Lower lobe of right lung (tissue), 2 donors: ENCODE results near the gene MYOF. TPM values are rescaled to one million over a fixed set of nuclear protein-coding genes. Genes with fewer than 3 reads are reported as not detected.

ENCODE experiments used
- ATAC-seq, 2 donors: fragments of 200-7000 bp; cut with Tn5 transposase; one replicate each; pipeline ENCODE4 v1.9.1; 2020 to 2022; ENCODE audit warnings: mild to moderate bottlenecking in 2 of 2, moderate library complexity in 2 of 2
- DNase-seq: peaks from one replicate; pipeline ENCODE4 v3.0.0-alpha.2; 2020
- H3K27ac ChIP-seq: fragments of 200-600 bp; one replicate; pipeline ENCODE4 v1.8.0; 2022
- H3K27me3 ChIP-seq: fragments of 200-600 bp; one replicate; pipeline ENCODE4 v1.8.0; 2022; ENCODE audit warnings: low read depth
- H3K36me3 ChIP-seq: fragments of 200-600 bp; one replicate; pipeline ENCODE4 v1.8.0; 2022; ENCODE audit warnings: mild to moderate bottlenecking
- H3K4me1 ChIP-seq: fragments of 200-600 bp; one replicate; pipeline ENCODE4 v1.8.0; 2022
- H3K4me3 ChIP-seq: fragments of 200-600 bp; one replicate; pipeline ENCODE4 v1.8.0; 2022; ENCODE audit warnings: mild to moderate bottlenecking
- H3K9me3 ChIP-seq: fragments of 200-600 bp; one replicate; pipeline ENCODE4 v1.8.0; 2022
- CTCF ChIP-seq: fragments of 200-600 bp; IDR thresholded peaks from one replicate; pipeline ENCODE4 v1.8.0; 2022; ENCODE audit warnings: antibody characterized with exemption, mild to moderate bottlenecking
- intact Hi-C: fragments of 100-400 bp; cut with DNase I; formaldehyde crosslinking; loops from one replicate; pipeline ENCODE4 v1.11.0; 2022
- total RNA-seq: library from RNA; stranded (reverse); fragmentation: NEBNext Ultra II Directional; extraction: Animal tissue kit (Norgen Biotek cat#: 25700); gene quantifications from one replicate; pipeline ENCODE4 v1.2.1, GENCODE V29; 2021
- donor health status: DM: no; HTN: yes; CAD: no; lungs with severe emphysema.

The MYOF gene
- total RNA-seq, 1 donor from 2014 or later: 127 TPM

- Histone ChIP-seq H3K36me3 (no peaks in the 10 kb centered on the region), H3K4me1 (peaks cover 96% of the 10 kb centered on the region), H3K27ac (peak overlapping the region; percentile 93), H3K4me3 (no peak overlapping the region), H3K9me3 (no peaks in the 10 kb centered on the region), H3K27me3 (no peaks in the 10 kb centered on the region)
- no peak for TF ChIP-seq CTCF
- no peak for ATAC-seq
- intact Hi-C loops: no loop called here
- no peak for DNase-seq
Measured at GRCh38 chr10:93440591-93441091, 41.5 kb downstream of the MYOF start.

DNA sequence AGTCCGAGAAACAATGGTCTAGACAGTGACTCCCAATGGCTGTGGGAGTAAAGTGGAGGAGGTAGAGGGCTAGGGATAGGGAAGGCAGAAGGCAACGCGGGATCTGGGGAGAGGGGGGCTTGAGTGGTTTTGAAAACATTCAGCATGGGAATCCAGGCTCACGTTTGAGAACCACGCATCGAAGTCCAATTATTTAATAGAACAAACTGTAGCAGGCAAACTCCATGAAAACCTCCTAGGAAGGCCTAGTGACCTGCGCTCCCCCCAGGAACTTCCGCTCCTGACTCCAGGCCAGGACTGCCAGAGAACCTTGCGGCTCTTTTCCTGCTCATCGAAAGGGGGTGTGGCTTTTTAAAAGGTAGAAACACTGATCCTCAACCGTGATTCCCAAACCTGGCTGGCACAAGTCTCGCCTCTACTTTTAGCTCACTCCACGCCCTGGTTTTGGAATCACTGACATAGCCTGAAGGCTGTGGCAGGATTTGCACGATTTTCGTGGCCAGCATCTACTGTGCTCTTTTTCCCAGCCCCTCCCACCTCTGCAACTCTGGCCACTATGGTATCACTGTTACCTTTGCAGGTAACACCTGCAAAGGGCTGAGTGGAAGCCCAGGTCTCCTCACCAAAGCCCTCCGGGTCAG, 43.4 kb downstream of the MYOF start:
- Histone ChIP-seq H3K27ac (peak overlapping the region; percentile 93), H3K9me3 (no peaks in the 10 kb centered on the region), H3K4me3 (no peak overlapping the region), H3K4me1 (peaks cover 94% of the 10 kb centered on the region), H3K36me3 (no peaks in the 10 kb centered on the region), H3K27me3 (no peaks in the 10 kb centered on the region)
- ATAC-seq (peak; percentile 42 to 53), DNase-seq (peak; percentile 66)
- no peak for TF ChIP-seq CTCF
- intact Hi-C loops: no loop called here

GRCh38 chr10:93437946-93438612, 44.1 kb downstream of the MYOF start:
- no peaks in the 10 kb centered on the region for H3K27me3 ChIP-seq
- peaks cover 96% of the 10 kb centered on the region for H3K4me1 ChIP-seq
- peak overlapping the region; percentile 93 for H3K27ac ChIP-seq
- no peak for TF ChIP-seq CTCF
- no peak overlapping the region for H3K4me3 ChIP-seq
- ATAC-seq (no peak), DNase-seq (no peak)
- no peaks in the 10 kb centered on the region for H3K36me3 ChIP-seq
- H3K9me3 ChIP-seq: no peaks in the 10 kb centered on the region
- intact Hi-C loops: no loop called here

DNA sequence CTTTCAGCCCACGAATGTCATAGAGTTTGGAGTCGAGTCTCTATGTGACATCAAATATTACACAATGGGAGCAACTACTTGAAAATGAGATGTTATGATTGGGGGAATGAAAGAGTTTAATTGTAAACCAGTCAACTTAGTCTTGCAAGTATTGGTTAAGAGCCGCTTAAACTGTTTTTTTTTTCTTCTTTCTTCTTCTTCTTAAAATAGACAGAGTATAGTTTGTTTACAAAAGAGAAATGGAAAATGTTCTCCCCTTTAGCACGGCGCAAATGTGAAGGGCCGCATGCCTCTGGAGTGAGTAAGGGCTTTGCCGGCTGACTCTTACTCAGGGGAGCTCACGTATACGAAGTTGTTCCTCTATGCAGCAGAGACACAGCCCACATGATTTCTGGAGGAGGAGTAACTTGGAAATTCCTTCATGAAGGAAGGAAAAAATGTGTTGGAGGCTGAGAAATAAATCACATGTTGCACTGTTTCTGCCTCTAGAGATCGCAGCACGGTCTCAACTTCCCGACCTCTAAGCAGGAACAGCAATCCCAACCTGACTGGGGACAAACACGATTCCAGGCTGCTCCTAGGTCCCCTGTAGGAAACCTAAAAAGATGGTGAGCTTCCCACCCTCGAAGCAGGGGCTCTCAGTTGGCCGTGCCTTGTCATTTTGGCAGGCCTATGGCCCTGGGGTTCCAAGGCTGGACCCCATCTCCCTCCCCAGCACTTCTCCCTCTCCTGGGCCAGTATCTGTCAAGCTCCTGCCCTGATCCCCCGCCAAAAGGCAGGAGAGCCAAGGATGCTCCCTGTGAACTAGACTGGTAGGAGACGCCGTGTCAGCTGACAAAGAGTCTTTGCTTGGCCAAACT, 44.8 kb downstream of the MYOF start:
- Histone ChIP-seq H3K4me1 (peaks cover 90% of the 10 kb centered on the region), H3K27ac (peak overlapping the region; percentile 93), H3K36me3 (no peaks in the 10 kb centered on the region), H3K27me3 (no peaks in the 10 kb centered on the region), H3K4me3 (no peak overlapping the region), H3K9me3 (no peaks in the 10 kb centered on the region)
- intact Hi-C loops: no loop called here
- DNase-seq (peak; percentile 81), ATAC-seq (peak; percentile 93 to 94)
- no peak for TF ChIP-seq CTCF

DNA sequence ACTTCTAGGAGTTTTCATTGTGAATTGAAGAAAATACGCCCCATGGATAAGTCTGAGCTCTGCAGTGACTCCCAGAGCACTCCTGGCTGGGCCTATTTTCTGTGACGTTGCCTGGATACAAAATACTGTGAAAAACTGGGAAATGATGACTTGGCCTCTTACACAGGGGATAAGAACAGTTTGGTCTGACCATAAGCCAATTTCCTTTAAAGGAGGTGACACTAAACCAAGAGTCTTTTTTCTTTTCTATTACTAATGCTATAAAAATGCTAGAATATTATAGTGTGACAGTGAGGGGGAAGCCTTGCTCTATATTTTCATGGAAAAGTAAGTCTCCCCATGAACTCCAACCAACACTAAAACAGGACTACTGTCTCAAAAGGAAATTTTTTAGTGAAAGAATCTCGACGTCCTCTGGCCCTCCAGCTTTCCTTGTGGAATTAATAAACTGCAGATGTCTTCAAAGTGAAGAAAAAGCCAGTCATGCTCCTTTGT, 45.5 kb downstream of the MYOF start:
- no peaks in the 10 kb centered on the region for H3K9me3 ChIP-seq
- no peaks in the 10 kb centered on the region for H3K27me3 ChIP-seq
- peak overlapping the region; percentile 93 for H3K27ac ChIP-seq
- intact Hi-C loops: no loop called here
- ATAC-seq (peak; percentile 73 to 78), DNase-seq (no peak)
- no peak overlapping the region for H3K4me3 ChIP-seq
- no peaks in the 10 kb centered on the region for H3K36me3 ChIP-seq
- peaks cover 83% of the 10 kb centered on the region for H3K4me1 ChIP-seq
- no peak for TF ChIP-seq CTCF
